Erythroblast (primary cell): ENCODE measurements around the gene GRIK4.

Experiments
- GATA1 ChIP-seq: IDR thresholded peaks from 2 replicates; pipeline ENCODE4 v1.6.1; 2011; ENCODE audit warnings: low read depth, mild to moderate bottlenecking, control low read depth, low read length, moderate library complexity
- POLR2A ChIP-seq: IDR thresholded peaks from 2 replicates; pipeline ENCODE4 v1.6.1; 2011; ENCODE audit warnings: mild to moderate bottlenecking, low read length

- TF ChIP-seq POLR2A (no peak), GATA1 (no peak)
Measured at GRCh38 chr11:120875986-120876385, 364.4 kb downstream of the GRIK4 start.
